ENCODE data around the gene SNAPIN. TPM values are rescaled to one million over a fixed set of nuclear protein-coding genes. Genes with fewer than 3 reads are reported as not detected.

SNAPIN gene
- total RNA-seq, 1 experiment from 2014 or later, result 46.8 TPM

GRCh38 chr1:153612755-153613331 is 45.7 kb upstream of the SNAPIN start, which contains the start of gene S100A16:
Gene S100A16, minus strand, starts transcription at chr1:153613137. Its CDS starts 4,986 bp downstream, at chr1:153608151.
- no TSS peak for BruUV-seq (replicated peaks)
- peaks cover 84% of the 10 kb centered on the region for H3K4me1 Mint-ChIP-seq (ENCODE audit: low read depth, unreplicated experiment)
- H3K4me3 Mint-ChIP-seq (ENCODE audit: low read depth, unreplicated experiment), result peak within 1 kb of the TSS; percentile 90
- no peaks in the 10 kb centered on the region for H3K27me3 Mint-ChIP-seq (ENCODE audit: unreplicated experiment)
- peak within 1 kb of the TSS; percentile 71 for H3K27ac Mint-ChIP-seq (ENCODE audit: unreplicated experiment)
- DNase-seq, result peak; percentile 88
- TF ChIP-seq CTCF (IDR thresholded peaks at IDR 0.05; ENCODE audit: unreplicated experiment), result no peak
- intact Hi-C loops (cut with micrococcal nuclease; ENCODE audit: unreplicated experiment), result no loop called here
- H3K36me3 Mint-ChIP-seq (ENCODE audit: insufficient read depth, unreplicated experiment), result peaks cover 89% of the 10 kb centered on the region
- CTCF ChIA-PET, result interaction anchor here (0.6 to 9.3 kb wide), 13 partner anchors 15 to 374 kb away, joined by 3 to 99 read pairs (median 4); partner anchors contain the start of genes CHTOP, S100A1, S100A13 and S100A5
- no peaks in the 10 kb centered on the region for H3K9me3 Mint-ChIP-seq (ENCODE audit: low read depth, unreplicated experiment)

GRCh38 chr1:153613406-153613805 is 45.1 kb upstream of the SNAPIN start:
- CTCF ChIA-PET, result interaction anchor here (0.9 to 9.3 kb wide), 8 partner anchors 14 to 73 kb away, joined by 3 to 99 read pairs (median 8); partner anchors contain the start of genes CHTOP, S100A1, S100A13 and S100A5
- intact Hi-C loops (cut with micrococcal nuclease; ENCODE audit: unreplicated experiment), result no loop called here
- Mint-ChIP-seq H3K27me3 (ENCODE audit: unreplicated experiment) (no peaks in the 10 kb centered on the region), H3K4me3 (ENCODE audit: low read depth, unreplicated experiment) (peak overlapping the region; percentile 90), H3K9me3 (ENCODE audit: low read depth, unreplicated experiment) (no peaks in the 10 kb centered on the region), H3K36me3 (ENCODE audit: insufficient read depth, unreplicated experiment) (peaks cover 83% of the 10 kb centered on the region), H3K4me1 (ENCODE audit: low read depth, unreplicated experiment) (peaks cover 84% of the 10 kb centered on the region), H3K27ac (ENCODE audit: unreplicated experiment) (peak overlapping the region; percentile 71)
- BruUV-seq (replicated peaks), result no TSS peak
- no peak for TF ChIP-seq CTCF (IDR thresholded peaks at IDR 0.05; ENCODE audit: unreplicated experiment)
- no peak for DNase-seq

GRCh38 chr1:153614189-153614900 is 44.2 kb upstream of the SNAPIN start:
- H3K27ac Mint-ChIP-seq (ENCODE audit: unreplicated experiment), result peak overlapping the region; percentile 28
- CTCF ChIA-PET, result interaction anchor here (0.8 to 9.3 kb wide), 4 partner anchors 8 to 44 kb away, joined by 3 to 99 read pairs (median 14); partner anchors contain the start of genes S100A1 and S100A13
- H3K27me3 Mint-ChIP-seq (ENCODE audit: unreplicated experiment), result no peaks in the 10 kb centered on the region
- no peak for DNase-seq
- H3K9me3 Mint-ChIP-seq (ENCODE audit: low read depth, unreplicated experiment), result no peaks in the 10 kb centered on the region
- H3K36me3 Mint-ChIP-seq (ENCODE audit: insufficient read depth, unreplicated experiment), result peaks cover 74% of the 10 kb centered on the region
- H3K4me3 Mint-ChIP-seq (ENCODE audit: low read depth, unreplicated experiment), result peak overlapping the region; percentile 22
- H3K4me1 Mint-ChIP-seq (ENCODE audit: low read depth, unreplicated experiment), result peaks cover 75% of the 10 kb centered on the region
- BruUV-seq (replicated peaks), result no TSS peak
- TF ChIP-seq CTCF (IDR thresholded peaks at IDR 0.05; ENCODE audit: unreplicated experiment), result no peak
- intact Hi-C loops (cut with micrococcal nuclease; ENCODE audit: unreplicated experiment), result no loop called here

- CTCF ChIA-PET, result interaction anchor here (0.8 to 9.3 kb wide), 5 partner anchors 8 to 44 kb away, joined by 3 to 99 read pairs (median 14); partner anchors contain the start of genes CHTOP, S100A1 and S100A13
- peaks cover 69% of the 10 kb centered on the region for H3K4me1 Mint-ChIP-seq (ENCODE audit: low read depth, unreplicated experiment)
- peak overlapping the region; percentile 22 for H3K4me3 Mint-ChIP-seq (ENCODE audit: low read depth, unreplicated experiment)
- H3K36me3 Mint-ChIP-seq (ENCODE audit: insufficient read depth, unreplicated experiment), result peaks cover 73% of the 10 kb centered on the region
- peak overlapping the region; percentile 28 for H3K27ac Mint-ChIP-seq (ENCODE audit: unreplicated experiment)
- DNase-seq, result no peak
- no peaks in the 10 kb centered on the region for H3K9me3 Mint-ChIP-seq (ENCODE audit: low read depth, unreplicated experiment)
- no peak for TF ChIP-seq CTCF (IDR thresholded peaks at IDR 0.05; ENCODE audit: unreplicated experiment)
- no TSS peak for BruUV-seq (replicated peaks)
- intact Hi-C loops (cut with micrococcal nuclease; ENCODE audit: unreplicated experiment), result no loop called here
- no peaks in the 10 kb centered on the region for H3K27me3 Mint-ChIP-seq (ENCODE audit: unreplicated experiment)
These were observed 43.6 kb upstream of the SNAPIN start for GRCh38 chr1:153614906-153615305.
